GM21360 (cell line): ENCODE data around the gene RBBP8NL.
"Not testable (repeated sequence)": the region's sequence is repeated elsewhere in the genome, so short reads cannot be mapped to it uniquely, and the experiment has no call there.

Source experiments
- ATAC-seq: cut with Tn5 transposase; IDR thresholded peaks from one replicate; pipeline ENCODE4 v1.9.1; 2021; ENCODE audit warnings: mild to moderate bottlenecking, moderate library complexity; ENCODE audit not compliant: unreplicated experiment

Gene RBBP8NL

GRCh38 chr20:62377615-62378178 is 49.6 kb downstream of the RBBP8NL start:
- no peak for ATAC-seq

- ATAC-seq, result no peak
Observed at GRCh38 chr20:62377064-62377461, 50.3 kb downstream of the RBBP8NL start.

- no peak for ATAC-seq
Observed at GRCh38 chr20:62376112-62377063, 51.0 kb downstream of the RBBP8NL start.

GRCh38 chr20:62374331-62375152 is 52.8 kb downstream of the RBBP8NL start:
- no peak for ATAC-seq

- not testable (repeated sequence) for ATAC-seq
Observed at GRCh38 chr20:62373631-62374179, 53.6 kb downstream of the RBBP8NL start.

DNA sequence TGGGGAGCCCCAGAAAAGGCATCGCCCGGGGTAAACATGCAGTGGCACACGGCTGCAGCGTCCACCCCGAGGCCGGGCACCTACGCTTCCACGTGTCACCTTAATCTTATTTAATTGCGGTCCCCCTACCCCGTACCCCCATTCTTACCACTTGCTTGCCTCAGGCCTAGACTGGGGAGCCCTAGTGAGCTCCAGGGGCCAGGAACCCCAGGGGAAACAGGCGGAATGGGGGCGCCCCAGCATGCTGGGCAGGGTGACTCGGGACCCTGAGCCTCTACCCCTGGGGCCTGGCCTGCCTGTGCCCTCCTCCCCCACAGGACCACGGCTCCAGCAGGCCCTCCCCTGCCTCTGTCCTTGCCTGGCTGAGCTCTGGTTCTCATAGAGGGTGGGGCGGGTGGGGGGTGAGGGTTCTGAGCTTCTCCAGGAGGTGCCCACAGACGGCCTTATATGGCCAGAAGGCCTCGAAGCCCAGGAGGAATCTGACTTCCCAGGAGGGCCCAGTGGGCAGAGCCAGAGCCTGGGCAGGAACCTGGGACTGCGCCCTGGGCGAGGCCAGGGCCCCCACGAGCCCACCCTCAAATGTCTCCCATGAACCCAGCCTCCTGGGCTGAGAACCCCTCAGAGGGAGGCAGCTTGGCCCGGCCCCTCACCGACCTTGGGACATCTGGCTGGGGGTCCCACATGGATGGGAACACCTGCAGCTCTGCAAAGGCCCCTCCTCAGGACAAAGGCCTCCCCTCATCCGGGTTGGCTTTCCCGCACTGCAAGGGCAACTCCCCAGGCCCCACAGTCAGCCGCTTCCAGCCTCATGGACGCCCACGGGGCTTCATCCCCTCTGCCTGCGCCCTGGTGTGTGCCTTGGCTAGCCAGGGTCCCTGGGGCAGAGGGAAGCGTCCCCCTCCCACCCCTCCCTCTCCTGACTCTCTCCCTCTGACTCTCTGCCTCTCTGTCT is 55.0 kb downstream of the RBBP8NL start:
- ATAC-seq, result no peak

GRCh38 chr20:62371588-62372041 is 55.7 kb downstream of the RBBP8NL start:
- no peak for ATAC-seq

GRCh38 chr20:62370807-62371587 is 56.3 kb downstream of the RBBP8NL start:
- no peak for ATAC-seq

- no peak for ATAC-seq
Observed at GRCh38 chr20:62370115-62370806, 57.1 kb downstream of the RBBP8NL start.

DNA sequence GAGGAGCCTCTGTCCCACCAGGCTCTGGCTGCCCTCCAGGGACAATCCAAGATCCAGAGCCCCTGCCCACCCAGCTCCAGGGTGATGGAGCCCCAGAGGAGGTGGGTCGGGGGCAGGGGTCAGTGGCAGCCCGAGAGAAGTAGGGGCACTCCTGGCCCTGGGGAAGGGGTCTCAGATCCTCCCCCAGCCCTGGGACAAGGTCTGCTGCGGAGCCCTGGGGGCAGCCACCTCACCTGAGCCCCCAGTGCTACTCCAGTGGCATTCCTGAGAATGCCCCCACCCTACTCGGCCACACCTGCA is 57.6 kb downstream of the RBBP8NL start:
- ATAC-seq, result no peak

GRCh38 chr20:62368976-62369814 is 58.1 kb downstream of the RBBP8NL start:
- ATAC-seq, result no peak

GRCh38 chr20:62368392-62368975 is 58.9 kb downstream of the RBBP8NL start:
- ATAC-seq, result no peak

- ATAC-seq, result no peak
Observed at GRCh38 chr20:62367633-62368391, 59.5 kb downstream of the RBBP8NL start.

DNA sequence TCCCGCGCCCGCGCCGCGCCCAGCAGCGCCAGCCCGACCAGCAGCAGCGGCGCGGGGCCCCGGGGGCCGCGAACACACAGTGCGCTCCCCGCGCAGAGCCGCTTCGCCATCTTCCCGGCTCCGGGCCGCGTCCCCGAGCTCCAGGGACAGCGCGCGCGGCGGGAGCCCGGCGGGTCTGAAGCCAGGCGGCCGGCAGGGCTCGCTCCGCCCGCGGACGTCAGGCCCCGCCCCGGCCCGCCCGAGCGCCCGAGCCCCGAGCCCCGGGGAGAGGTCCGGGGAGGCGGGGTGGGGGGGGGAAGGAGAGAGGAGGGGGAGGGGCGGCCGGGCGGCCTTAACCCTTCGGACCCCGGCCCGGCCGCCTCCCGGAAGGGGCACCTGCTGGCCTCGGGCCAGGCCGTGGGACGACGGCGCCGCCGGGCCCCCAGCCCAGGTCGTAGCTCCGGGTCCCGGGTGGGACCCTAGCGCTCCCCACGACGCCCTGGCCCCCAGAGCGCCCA is 60.2 kb downstream of the RBBP8NL start, which contains the start of gene LAMA5:
Gene LAMA5 (minus strand): TSS at position 177 of the 497 bp plus-strand sequence. CDS start 67 bp downstream, at position 110.
- no peak for ATAC-seq

DNA sequence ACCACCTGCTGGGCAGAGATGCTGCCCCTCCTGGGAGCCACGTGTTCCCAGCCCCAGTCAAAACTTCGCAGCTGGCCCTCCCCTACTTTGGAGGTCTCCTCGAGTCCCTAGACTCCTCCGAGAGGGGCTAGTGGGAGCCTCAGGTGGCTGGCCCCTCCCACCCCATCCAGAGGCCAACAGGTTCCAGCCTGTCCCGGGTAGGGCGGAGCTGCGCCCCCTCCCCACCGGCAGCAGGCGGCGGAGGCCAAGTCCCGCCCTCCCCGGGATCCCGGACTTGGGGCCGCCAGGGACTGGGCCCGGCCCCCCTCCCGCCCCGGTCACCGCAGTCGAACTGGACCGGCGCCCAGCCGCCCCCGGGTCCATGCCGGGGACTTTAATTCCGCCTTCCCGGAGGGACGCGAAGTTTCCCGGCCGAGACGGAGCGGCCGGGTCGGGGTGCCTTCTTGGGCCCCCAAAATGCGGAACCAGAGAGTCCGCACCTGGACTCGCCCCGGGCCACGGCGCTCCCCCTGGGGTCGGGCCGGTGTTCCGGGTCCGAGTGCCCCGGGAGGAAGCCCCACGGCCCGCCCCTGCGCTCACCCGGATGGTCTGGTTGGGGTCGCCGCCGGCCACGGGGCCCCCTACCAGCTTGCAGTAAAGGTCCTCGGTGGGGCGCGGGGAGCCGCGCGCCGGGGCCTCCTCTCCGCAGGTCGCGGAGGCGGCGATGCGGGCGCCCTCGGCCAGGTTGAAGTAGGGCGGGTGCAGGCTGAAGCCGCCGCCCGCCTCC is 60.8 kb downstream of the RBBP8NL start:
- ATAC-seq, result no peak
